GM12878 (cell line): ENCODE results near the gene S100A6. TPM values are rescaled to one million over a fixed set of nuclear protein-coding genes. Genes with fewer than 3 reads are reported as not detected.

Experiments used
- ATAC-seq: fragments of 200-7000 bp; cut with Tn5 transposase; 3 replicates; pipeline ENCODE4 v1.9.1; 2020; ENCODE audit warnings: mild to moderate bottlenecking, moderate library complexity
- BruUV-seq: library from RNA; stranded (reverse); fragments of 400-500 nt; replicated peaks from 2 replicates; lab custom pipeline; 2021; lab: Mats Ljungman, UMichigan
- CTCF ChIA-PET: fragments of 300-600 bp; sonication (Branson Sonifier 250); formaldehyde crosslinking; extraction: SDS; loops from one replicate; lab custom pipeline; 2021; ENCODE audit warnings: inconsistent platforms; lab: Yijun Ruan, JAX
- POLR2A ChIA-PET: fragments of 350-600 bp; formaldehyde crosslinking; extraction: SDS; loops from one replicate; lab custom pipeline; 2021; ENCODE audit warnings: inconsistent platforms; lab: Charles Lee
- RAD21 ChIA-PET: fragments of 300-600 bp; sonication (Branson Sonifier 250); formaldehyde crosslinking; loops from one replicate; lab custom pipeline; 2023; ENCODE audit warnings: antibody characterized with exemption; ENCODE audit not compliant: unreplicated experiment; lab: Charles Lee
- SMC1A ChIA-PET: fragments of 300-600 bp; sonication (Branson Sonifier 250); formaldehyde crosslinking; loops from one replicate; lab custom pipeline; 2023; ENCODE audit not compliant: unreplicated experiment, uncharacterized antibody; lab: Charles Lee
- DNase-seq: peaks from one replicate; pipeline ENCODE4 v3.0.0-alpha.2; 2011; ENCODE audit warnings: low read depth, low spot score
- FAIRE-seq: peaks from 3 replicates; lab custom pipeline; 2011; peaks lifted over from hg19 to GRCh38; lab: Jason Lieb, UNC
- H2AFZ ChIP-seq: 2 replicates; pipeline ENCODE4 v1.6.0; 2011; ENCODE audit warnings: low read depth, low read length, control low read depth; ENCODE audit not compliant: control insufficient read depth
- H3K27ac ChIP-seq: 2 replicates; pipeline ENCODE4 v1.5.1; 2011; ENCODE audit warnings: control low read depth; ENCODE audit not compliant: control insufficient read depth, insufficient read depth
- H3K27me3 ChIP-seq, 2 experiments: replicated peaks in 1 of 2; 2 replicates each; pipeline versions ENCODE4 v1.6.0 to v1.6.1; 2011; ENCODE audit warnings: low read length in 1 of 2; ENCODE audit not compliant: control insufficient read depth in 2 of 2, insufficient read depth in 2 of 2
- H3K36me3 ChIP-seq, 2 experiments: 2 replicates each; pipeline ENCODE4 v1.5.1; 2011; ENCODE audit warnings: low read length in 1 of 2; ENCODE audit not compliant: control insufficient read depth in 2 of 2, insufficient read depth in 2 of 2
- H3K4me1 ChIP-seq: 2 replicates; pipeline ENCODE4 v1.6.1; 2011; ENCODE audit warnings: mild to moderate bottlenecking, low read length, moderate library complexity, mixed read lengths; ENCODE audit not compliant: control insufficient read depth, insufficient read depth
- H3K4me2 ChIP-seq: 2 replicates; pipeline ENCODE4 v1.6.0; 2011; ENCODE audit warnings: control low read depth; ENCODE audit not compliant: control insufficient read depth, insufficient read depth
- H3K4me3 ChIP-seq: fragments of 200-600 bp; sonication (generic); 2 replicates; pipeline ENCODE4 v1.5.1; 2016
- H3K79me2 ChIP-seq: 2 replicates; pipeline ENCODE4 v1.6.0; 2011; ENCODE audit warnings: low read length; ENCODE audit not compliant: control insufficient read depth, insufficient read depth
- H3K9ac ChIP-seq: 2 replicates; pipeline ENCODE4 v1.8.0; 2011; ENCODE audit warnings: low read length, control low read depth, mixed read lengths; ENCODE audit not compliant: control insufficient read depth, insufficient read depth
- H3K9me3 ChIP-seq: replicated peaks from 3 replicates; pipeline ENCODE4 v1.5.1; 2011; ENCODE audit warnings: mild to moderate bottlenecking, low read length; ENCODE audit not compliant: control insufficient read depth, insufficient read depth
- H4K20me1 ChIP-seq: 2 replicates; pipeline ENCODE4 v1.6.0; 2011; ENCODE audit not compliant: control insufficient read depth, insufficient read depth
- CBX3 ChIP-seq: fragments of 200-600 bp; sonication (generic); IDR thresholded peaks from 2 replicates; pipeline ENCODE4 v1.6.1; 2016; ENCODE audit warnings: low read depth, borderline replicate concordance
- PAX8 ChIP-seq: fragments of 450-650 bp; IDR thresholded peaks from 2 replicates; pipeline ENCODE4 v1.6.1; 2017; ENCODE audit warnings: mild to moderate bottlenecking, moderate library complexity
- SIN3A ChIP-seq: IDR thresholded peaks from 2 replicates; pipeline ENCODE4 v1.6.1; 2012; ENCODE audit warnings: low read depth, low read length, improper control_type of control experiment
- SUPT20H ChIP-seq: IDR thresholded peaks from 2 replicates; pipeline ENCODE4 v1.6.1; 2011; ENCODE audit warnings: low read depth, mild to moderate bottlenecking, low read length, moderate library complexity, borderline replicate concordance; ENCODE audit not compliant: control insufficient read depth
- YBX1 ChIP-seq: fragments of 450-650 bp; IDR thresholded peaks from 2 replicates; pipeline ENCODE4 v1.6.1; 2016; ENCODE audit warnings: antibody characterized with exemption
- ZNF274 ChIP-seq: IDR thresholded peaks from one replicate; pipeline ENCODE4 v1.8.0; 2011; ENCODE audit not compliant: insufficient read length, insufficient read depth
- in situ Hi-C: fragments of 300-500 bp; cut with MboI; formaldehyde crosslinking; loops from 9 replicates; pipeline ENCODE4 v1.14.3; 2018; ENCODE audit warnings: mixed read lengths
- intact Hi-C: fragments of 100-400 bp; cut with micrococcal nuclease; formaldehyde crosslinking; loops from one replicate; pipeline ENCODE4 v1.14.2; 2022; ENCODE audit not compliant: unreplicated experiment
- polyA plus RNA-seq, 11 experiments: library from polyadenylated mRNA; depleted of rRNA in 4 of 11; unstranded in 6 of 11; stranded (reverse) in 5 of 11; fragments of >200 nt; fragmentation: Nextera tagmentation in 4 of 11; fragmentation: Illumina TruSeq in 1 of 11; extraction: Ambion mirVana in 4 of 11; extraction: Trizol in 1 of 11; gene quantifications; 1 replicate in 1 of 11; 2 replicates in 10 of 11; pipeline versions ENCODE4 v1.2.1 to v1.2.3, GENCODE V29; 2011 to 2016; ENCODE audit warnings: inconsistent platforms in 2 of 11, missing spikeins in 2 of 11, low read depth in 1 of 11
- total RNA-seq, 4 experiments: library from RNA; depleted of rRNA in 3 of 4; stranded (reverse); fragments of >200 nt in 3 of 4; fragmentation: Illumina TruSeq in 1 of 4; extraction: Trizol in 1 of 4; gene quantifications; 2 replicates each; pipeline versions ENCODE4 v1.2.1 to v1.2.3, GENCODE V29; 2013 to 2021
- TF ChIP-seq, protein P1 (sequence below): IDR thresholded peaks from 2 replicates; pipeline ENCODE4 v1.6.1; 2011; ENCODE audit warnings: low read depth, low read length, improper control_type of control experiment, borderline replicate concordance

The S100A6 gene
- total and polyA plus RNA-seq, 10 of the 15 experiments (the other 5 are each of a cell fraction or from before 2014, with no cell fraction given) = 7.2 to 121 (median 45.7) TPM

DNA sequence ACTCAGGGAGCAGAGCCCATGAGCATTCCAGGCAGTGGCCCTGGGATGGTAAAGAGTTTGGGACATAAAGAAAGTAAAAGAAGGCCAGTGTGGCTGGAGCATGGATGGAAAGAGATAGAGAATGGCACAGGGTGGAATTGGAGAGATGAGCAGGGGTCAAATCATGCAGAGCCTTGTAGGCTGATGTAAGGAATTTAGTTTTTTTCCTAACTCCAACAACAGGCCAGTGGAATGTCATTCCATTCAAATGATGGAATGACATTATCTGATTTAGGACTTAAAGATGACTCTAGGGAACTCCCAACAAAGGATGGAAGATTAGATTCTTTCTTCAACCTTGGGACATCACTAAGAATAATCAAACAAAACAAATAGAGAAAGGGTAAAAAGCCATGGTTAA is 42.7 kb upstream of the S100A6 start:
- RAD21 ChIA-PET = no interaction called here
- TF ChIP-seq, protein P1, sequence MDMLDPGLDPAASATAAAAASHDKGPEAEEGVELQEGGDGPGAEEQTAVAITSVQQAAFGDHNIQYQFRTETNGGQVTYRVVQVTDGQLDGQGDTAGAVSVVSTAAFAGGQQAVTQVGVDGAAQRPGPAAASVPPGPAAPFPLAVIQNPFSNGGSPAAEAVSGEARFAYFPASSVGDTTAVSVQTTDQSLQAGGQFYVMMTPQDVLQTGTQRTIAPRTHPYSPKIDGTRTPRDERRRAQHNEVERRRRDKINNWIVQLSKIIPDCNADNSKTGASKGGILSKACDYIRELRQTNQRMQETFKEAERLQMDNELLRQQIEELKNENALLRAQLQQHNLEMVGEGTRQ = no peak
- TF ChIP-seq YBX1 = no peak
- TF ChIP-seq CBX3 = no peak
- TF ChIP-seq PAX8 = no peak
- TF ChIP-seq SUPT20H = no peak
- no peak for TF ChIP-seq SIN3A
- no peak for TF ChIP-seq ZNF274
- in situ Hi-C loops (no loop called here), intact Hi-C loops (no loop called here)
- Histone ChIP-seq H3K36me3 (no peaks in the 10 kb centered on the region), H3K27ac (no peak overlapping the region), H3K9ac (no peak overlapping the region), H3K4me2 (no peak overlapping the region), H2AFZ (no peak overlapping the region), H3K79me2 (no peaks in the 10 kb centered on the region), H3K9me3 (no peaks in the 10 kb centered on the region), H3K4me3 (no peak overlapping the region), H3K4me1 (no peaks in the 10 kb centered on the region), H4K20me1 (no peaks in the 10 kb centered on the region), H3K27me3 (no peaks in the 10 kb centered on the region)
- BruUV-seq = no TSS peak
- CTCF ChIA-PET = interaction anchor here (0.7 to 1.8 kb wide), 5 partner anchors 10 to 61 kb away, joined by 3 to 8 read pairs (median 3); partner anchors contain the start of genes S100A1 and S100A13
- FAIRE-seq = no peak
- no peak for ATAC-seq
- POLR2A ChIA-PET = no interaction called here
- SMC1A ChIA-PET = interaction anchor here (1.3 to 2.6 kb wide), 3 partner anchors 15 to 47 kb away, joined by 3 to 11 read pairs (median 8); no protein-coding TSS in a partner anchor
- no peak for DNase-seq
